OCI-M2 (cell line): ENCODE measurements around the gene CALHM4.
"Not testable (repeated sequence)": the region's sequence is repeated elsewhere in the genome, so short reads cannot be mapped to it uniquely, and the experiment has no call there.

Experiments
- DNase-seq: peaks from one replicate; lab custom pipeline; 2025; ENCODE audit not compliant: unreplicated experiment; lab: John Stamatoyannopoulos, UW

CALHM4 gene

GRCh38 chr6:116572162-116572561, 18.6 kb downstream of the CALHM4 start:
- DNase-seq: no peak

- no peak for DNase-seq
Measured at GRCh38 chr6:116575227-116575626, 21.7 kb downstream of the CALHM4 start.

DNA sequence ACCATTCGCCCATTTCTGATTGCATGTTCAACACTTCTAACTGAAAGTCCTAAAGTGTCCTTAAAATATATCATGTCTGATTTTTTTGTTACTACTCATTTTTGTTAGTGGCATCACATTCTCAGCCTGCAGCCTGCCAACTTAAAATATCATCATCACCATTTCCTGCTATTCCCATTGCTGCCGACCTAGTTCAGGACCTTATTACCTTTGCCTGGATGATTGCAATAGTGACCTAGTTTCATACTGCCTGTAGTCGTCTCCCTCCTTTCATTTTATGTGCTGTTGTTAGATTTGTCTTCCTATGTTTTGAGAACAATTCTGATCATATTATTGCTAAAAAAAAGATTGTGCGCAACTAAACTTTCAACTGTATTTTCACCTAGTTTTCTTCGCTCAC, 23.9 kb downstream of the CALHM4 start:
- no peak for DNase-seq

- DNase-seq: no peak
Measured at GRCh38 chr6:116578335-116578734, 24.8 kb downstream of the CALHM4 start.

GRCh38 chr6:116579143-116579542, 25.6 kb downstream of the CALHM4 start:
- no peak for DNase-seq

GRCh38 chr6:116580198-116580597, 26.6 kb downstream of the CALHM4 start:
- DNase-seq: no peak

DNA sequence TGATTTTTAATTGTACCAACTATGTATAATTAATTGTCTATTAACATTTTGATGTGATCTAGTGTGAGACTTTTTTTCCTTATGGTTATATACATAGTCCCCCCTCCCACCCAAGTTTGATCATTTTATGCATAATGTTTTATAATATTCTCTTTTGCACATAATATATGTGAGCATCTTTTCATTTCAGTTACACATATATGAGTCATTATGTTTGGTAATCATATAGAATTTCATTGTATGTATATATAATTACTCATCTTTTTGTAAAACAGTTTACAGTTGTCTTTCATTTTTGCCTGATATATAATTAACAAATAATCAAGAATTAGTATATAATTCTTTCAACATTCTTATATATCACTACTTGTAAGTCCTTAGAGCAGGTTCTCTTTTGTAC, 32.7 kb downstream of the CALHM4 start:
- DNase-seq: no peak

- no peak for DNase-seq
Measured at GRCh38 chr6:116586738-116587137, 33.2 kb downstream of the CALHM4 start.

DNA sequence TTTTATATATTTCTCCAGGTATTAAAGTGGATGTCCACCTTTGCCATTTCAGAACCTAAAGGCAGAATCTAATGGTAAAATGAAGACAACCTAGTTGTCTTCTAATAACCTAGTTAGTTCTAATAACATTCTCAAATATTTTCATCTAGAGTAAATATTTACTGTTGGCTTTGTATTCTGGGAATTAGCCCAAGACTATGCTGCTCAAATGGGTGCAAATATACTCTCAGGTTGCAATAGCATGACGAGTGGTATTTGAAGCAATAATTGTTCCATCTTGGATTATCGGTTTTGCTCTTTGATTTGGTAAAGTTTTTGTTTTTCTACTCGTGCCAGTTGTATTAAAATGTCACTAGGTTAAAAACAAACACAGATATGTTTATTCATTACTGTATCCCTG, 41.7 kb downstream of the CALHM4 start:
- no peak for DNase-seq

DNA sequence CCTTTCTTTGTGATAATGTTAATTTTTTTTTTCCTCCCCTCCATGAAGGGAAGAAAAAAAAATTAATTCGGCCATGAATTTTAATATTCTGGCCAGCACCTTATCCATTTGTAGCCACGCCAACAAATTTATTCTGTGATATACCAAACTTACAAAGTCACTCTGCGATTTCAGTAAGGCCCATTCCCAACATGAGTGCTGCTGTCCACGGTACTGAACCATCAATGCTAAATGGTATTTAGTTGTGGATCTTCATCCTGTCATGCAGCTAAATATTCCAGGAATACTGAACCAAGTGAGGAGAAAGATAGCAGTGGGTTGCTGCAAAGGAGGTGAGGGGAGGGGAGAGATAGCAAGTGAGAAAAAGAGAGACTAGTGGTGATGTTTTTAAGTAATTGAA, 43.3 kb downstream of the CALHM4 start:
- DNase-seq: no peak

DNA sequence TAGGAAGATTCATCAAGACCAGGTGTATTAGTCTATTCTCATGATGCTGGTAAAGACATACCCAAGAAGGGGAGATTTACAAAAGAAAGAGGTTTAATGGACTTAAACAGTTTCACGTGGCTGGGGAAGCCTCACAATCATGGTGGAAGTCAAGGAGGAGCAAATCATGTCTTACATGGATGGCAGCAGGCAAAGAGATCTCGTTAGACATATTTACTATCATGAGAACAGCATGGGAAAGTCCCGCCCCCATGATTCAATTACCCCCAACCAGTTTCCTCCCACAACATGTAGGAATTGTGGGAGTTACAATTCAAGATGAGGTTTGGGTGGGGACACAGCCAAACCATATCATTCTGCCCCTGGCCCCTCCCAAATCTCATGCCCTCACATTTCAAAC, 50.4 kb downstream of the CALHM4 start:
- DNase-seq: not testable (repeated sequence)

GRCh38 chr6:116604868-116605267, 51.3 kb downstream of the CALHM4 start:
- DNase-seq: not testable (repeated sequence)

- DNase-seq: no peak
Measured at GRCh38 chr6:116605935-116606334, 52.4 kb downstream of the CALHM4 start.
